Right lobe of liver (tissue), 6 donors: ENCODE data around the gene TWF2. TPM values are rescaled to one million over a fixed set of nuclear protein-coding genes. Genes with fewer than 3 reads are reported as not detected.
A peak's percentile ranks its signal among the peaks of the same experiment; 100 is the strongest.

ENCODE experiments used
- ATAC-seq, 4 donors: fragments of 200-7000 bp; cut with Tn5 transposase; one replicate each; pipeline ENCODE4 v1.9.1; 2020; ENCODE audit warnings: mild to moderate bottlenecking in 4 of 4, moderate library complexity in 4 of 4
- DNase-seq, 3 donors: peaks; one replicate each; pipeline ENCODE4 v3.0.0-alpha.2; 2020
- H3K27ac ChIP-seq, 3 donors: fragments of 200-600 bp; one replicate each; pipeline ENCODE4 v1.8.0; 2022
- H3K27me3 ChIP-seq, 2 donors: fragments of 200-600 bp; one replicate each; pipeline ENCODE4 v1.8.0; 2022
- H3K36me3 ChIP-seq, 4 donors: fragments of 200-600 bp; sonication (generic) in 1 of 4; one replicate each; pipeline versions ENCODE4 v1.5.1 to v1.8.0; 2017 to 2022; ENCODE audit warnings: control low read depth in 1 of 4
- H3K4me1 ChIP-seq, 4 donors: fragments of 200-600 bp; sonication (generic) in 1 of 4; one replicate each; pipeline versions ENCODE4 v1.5.1 to v1.8.0; 2017 to 2022; ENCODE audit warnings: control low read depth in 1 of 4
- H3K4me3 ChIP-seq, 3 donors: fragments of 200-600 bp; one replicate each; pipeline ENCODE4 v1.8.0; 2022
- H3K9me3 ChIP-seq, 4 donors: fragments of 200-600 bp; sonication (generic) in 1 of 4; one replicate each; pipeline versions ENCODE4 v1.5.1 to v1.8.0; 2017 to 2022; ENCODE audit warnings: control low read depth in 1 of 4
- CTCF ChIP-seq, 4 donors: fragments of 200-600 bp in 3 of 4; fragments of 450-650 bp in 1 of 4; IDR thresholded peaks; one replicate each; pipeline versions ENCODE4 v1.5.1 to v1.8.0; 2016 to 2022; ENCODE audit warnings: antibody characterized with exemption in 4 of 4, mild to moderate bottlenecking in 2 of 4
- POLR2A ChIP-seq: fragments of 450-650 bp; IDR thresholded peaks from one replicate; pipeline ENCODE4 v1.6.1; 2017; ENCODE audit warnings: antibody characterized with exemption, mild to moderate bottlenecking
- WGBS: methylation state at CpG from one replicate; pipeline ENCODE4 v1.1.6; 2018; ENCODE audit warnings: low coverage, low lambda C conversion rate; ENCODE audit not compliant: insufficient coverage; ENCODE audit errors: missing lambda C conversion rate; 5-methylcytosine and 5-hydroxymethylcytosine counted together
- intact Hi-C, 2 donors: fragments of 100-400 bp; cut with DNase I; formaldehyde crosslinking; loops; one replicate each; pipeline versions ENCODE4 v1.11.2 to v1.14.1; 2022
- total RNA-seq, 6 experiments: library from RNA; depleted of rRNA in 2 of 6; stranded (reverse); fragments of >200 nt in 2 of 6; fragmentation: NEBNext Ultra II Directional in 3 of 6; extraction: Animal tissue kit (Norgen Biotek cat#: 25700) in 3 of 6; gene quantifications; one replicate each; pipeline versions ENCODE4 v1.1.0 to v1.2.4, GENCODE V29; 2016 to 2023
- donor health status: DM: no; HTN: yes; CAD: no.
- donor health status: DM: no; HTN: no; CAD: no.
- donor health status: DM: no; HTN: no; CAD: no.
- donor health status: DM: no; HTN: yes; CAD: no.
- donor health status: DM: no; HTN: yes; CAD: no.

The TWF2 gene
- total RNA-seq, 6 experiments from 2014 or later = 12.9 to 34.4 (median 23.7) TPM

- intact Hi-C loops = no loop called here
- Histone ChIP-seq H3K4me1 (peaks cover 0 to 16% (median 4%) of the 10 kb centered on the region in 4 donors), H3K4me3 (peak overlapping the region; percentile 46 to 60 (median 48)), H3K9me3 (no peaks in the 10 kb centered on the region), H3K36me3 (peaks cover 0 to 5% (median 2%) of the 10 kb centered on the region in 4 donors), H3K27me3 (no peaks in the 10 kb centered on the region), H3K27ac (peak overlapping the region; percentile 56 to 79 (median 72))
- ATAC-seq = peak; percentile 54 to 69 (median 60)
- TF ChIP-seq CTCF (IDR thresholded peaks at IDR 0.05) (no peak), POLR2A (peak; percentile 13)
- 44% methylated on average over 8 of the region's 14 CpGs for whole genome bisulfite sequencing
- peak in 2 of 3 donors; percentile 77 to 80 for DNase-seq
Measured at GRCh38 chr3:52246728-52247408, 7.9 kb upstream of the TWF2 start.

- peaks cover 0 to 16% (median 4%) of the 10 kb centered on the region in 4 donors for H3K4me1 ChIP-seq
- TF ChIP-seq CTCF (IDR thresholded peaks at IDR 0.05) (no peak), POLR2A (no peak)
- intact Hi-C loops = no loop called here
- DNase-seq = peak in 1 of 3 donors; percentile 53
- H3K4me3 ChIP-seq = peak overlapping the region; percentile 46 to 60 (median 48)
- H3K27me3 ChIP-seq = no peaks in the 10 kb centered on the region
- H3K27ac ChIP-seq = peak overlapping the region; percentile 56 to 79 (median 72)
- H3K36me3 ChIP-seq = no peaks in the 10 kb centered on the region
- H3K9me3 ChIP-seq = no peaks in the 10 kb centered on the region
- no CpG with 5 or more reads among the region's 8 CpGs for WGBS
- ATAC-seq = peak in 3 of 4 donors; percentile 1 to 6 (median 2)
Measured at GRCh38 chr3:52246264-52246620, 7.3 kb upstream of the TWF2 start.

- Histone ChIP-seq H3K4me1 (peaks cover 0 to 16% (median 4%) of the 10 kb centered on the region in 4 donors), H3K4me3 (peak within 1 kb of the TSS; percentile 46 to 60 (median 48)), H3K36me3 (no peaks in the 10 kb centered on the region), H3K27me3 (no peaks in the 10 kb centered on the region), H3K9me3 (no peaks in the 10 kb centered on the region), H3K27ac (peak within 1 kb of the TSS; percentile 56 to 79 (median 72))
- intact Hi-C loops = no loop called here
- peak; percentile 26 for TF ChIP-seq POLR2A
- TF ChIP-seq CTCF (IDR thresholded peaks at IDR 0.05) = no peak
- DNase-seq (peak; percentile 62 to 68 (median 67)), ATAC-seq (peak; percentile 36 to 57 (median 52))
- 0% methylated on average over 4 of the region's 98 CpGs for WGBS
Measured at GRCh38 chr3:52245322-52246263, 6.6 kb upstream of the TWF2 start, which contains the start of gene PPM1M. TSS of gene PPM1M (plus strand) at chr3:52245759. CDS start at chr3:52245825, 66 bp downstream.

- Histone ChIP-seq H3K27me3 (no peaks in the 10 kb centered on the region), H3K36me3 (no peaks in the 10 kb centered on the region), H3K27ac (peak overlapping the region in 2 of 3 donors; percentile 34 to 72), H3K4me3 (no peak overlapping the region), H3K4me1 (peaks cover 0 to 26% (median 7%) of the 10 kb centered on the region in 4 donors), H3K9me3 (no peaks in the 10 kb centered on the region)
- WGBS = 68% methylated on average over 7 of the region's 9 CpGs
- intact Hi-C loops = no loop called here
- TF ChIP-seq POLR2A (no peak), CTCF (IDR thresholded peaks at IDR 0.05) (no peak)
- DNase-seq (peak in 1 of 3 donors; percentile 58), ATAC-seq (peak in 3 of 4 donors; percentile 6 to 14 (median 6))
Measured at GRCh38 chr3:52243791-52244628, 5.1 kb upstream of the TWF2 start.
